Lower leg skin (tissue), 4 donors: ENCODE results near the gene SFXN2. TPM values are rescaled to one million over a fixed set of nuclear protein-coding genes. Genes with fewer than 3 reads are reported as not detected.
"Not testable (repeated sequence)": the region's sequence is repeated elsewhere in the genome, so short reads cannot be mapped to it uniquely, and the experiment has no call there.

ENCODE experiments used
- DNase-seq, 2 donors: peaks; one replicate each; pipeline ENCODE4 v3.0.0-alpha.2; 2019; ENCODE audit warnings: low spot score in 2 of 2
- H3K4me3 ChIP-seq: fragments of 200-600 bp; sonication (generic); 2 replicates; pipeline ENCODE4 v1.5.1; 2017; ENCODE audit warnings: mild to moderate bottlenecking, low read depth; ENCODE audit not compliant: poor library complexity, severe bottlenecking
- POLR2A ChIP-seq, 2 donors: fragments of 450-650 bp; IDR thresholded peaks; one replicate each; pipeline ENCODE4 v1.6.1; 2016 to 2017; ENCODE audit warnings: antibody characterized with exemption in 2 of 2, mild to moderate bottlenecking in 1 of 2, moderate library complexity in 1 of 2
- WGBS, 2 donors: methylation state at CpG; one replicate each; pipeline ENCODE4 v1.1.5; 2018; 5-methylcytosine and 5-hydroxymethylcytosine counted together
- intact Hi-C: fragments of 100-400 bp; cut with DNase I; formaldehyde crosslinking; loops from one replicate; pipeline ENCODE4 v1.15.0; 2023; ENCODE audit warnings: low total_unique reads
- total RNA-seq, 4 donors: library from RNA; depleted of rRNA; stranded (reverse); fragments of >200 nt; gene quantifications; one replicate each; pipeline ENCODE4 v1.1.0, GENCODE V29; 2016
- TF ChIP-seq, protein P1 (sequence below), 3 donors: fragments of 450-650 bp; IDR thresholded peaks; one replicate each; pipeline ENCODE4 v1.5.1; 2016; ENCODE audit warnings: antibody characterized with exemption in 3 of 3, mild to moderate bottlenecking in 3 of 3, moderate library complexity in 2 of 3

Gene SFXN2
- total RNA-seq, 4 donors from 2014 or later = 0.46 to 4.7 (median 1.1) TPM

DNA sequence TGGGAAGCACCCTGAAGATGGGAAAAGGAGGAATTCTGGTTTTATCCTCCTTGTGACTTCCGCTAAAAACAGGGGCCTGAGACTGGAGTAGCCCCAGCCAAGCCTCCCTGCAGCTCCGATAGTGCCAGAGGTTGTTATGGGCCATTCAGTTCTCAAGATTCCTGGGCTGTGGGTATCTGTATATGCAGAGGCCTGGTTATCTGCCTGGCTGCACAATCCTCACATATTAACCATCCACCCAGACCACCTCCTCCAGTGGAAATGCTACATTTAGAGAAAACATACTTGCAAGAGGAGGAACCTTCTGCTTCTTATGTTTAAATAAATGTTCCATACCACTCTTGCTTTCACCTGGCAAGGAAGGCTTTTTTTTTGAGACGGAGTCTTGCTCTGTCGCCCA, 34.8 kb upstream of the SFXN2 start:
- no peak overlapping the region for H3K4me3 ChIP-seq
- DNase-seq = no peak
- intact Hi-C loops = no loop called here
- TF ChIP-seq, protein P1, sequence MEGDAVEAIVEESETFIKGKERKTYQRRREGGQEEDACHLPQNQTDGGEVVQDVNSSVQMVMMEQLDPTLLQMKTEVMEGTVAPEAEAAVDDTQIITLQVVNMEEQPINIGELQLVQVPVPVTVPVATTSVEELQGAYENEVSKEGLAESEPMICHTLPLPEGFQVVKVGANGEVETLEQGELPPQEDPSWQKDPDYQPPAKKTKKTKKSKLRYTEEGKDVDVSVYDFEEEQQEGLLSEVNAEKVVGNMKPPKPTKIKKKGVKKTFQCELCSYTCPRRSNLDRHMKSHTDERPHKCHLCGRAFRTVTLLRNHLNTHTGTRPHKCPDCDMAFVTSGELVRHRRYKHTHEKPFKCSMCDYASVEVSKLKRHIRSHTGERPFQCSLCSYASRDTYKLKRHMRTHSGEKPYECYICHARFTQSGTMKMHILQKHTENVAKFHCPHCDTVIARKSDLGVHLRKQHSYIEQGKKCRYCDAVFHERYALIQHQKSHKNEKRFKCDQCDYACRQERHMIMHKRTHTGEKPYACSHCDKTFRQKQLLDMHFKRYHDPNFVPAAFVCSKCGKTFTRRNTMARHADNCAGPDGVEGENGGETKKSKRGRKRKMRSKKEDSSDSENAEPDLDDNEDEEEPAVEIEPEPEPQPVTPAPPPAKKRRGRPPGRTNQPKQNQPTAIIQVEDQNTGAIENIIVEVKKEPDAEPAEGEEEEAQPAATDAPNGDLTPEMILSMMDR (IDR thresholded peaks at IDR 0.05) = no peak
- no peak for TF ChIP-seq POLR2A (IDR thresholded peaks at IDR 0.05)
- whole genome bisulfite sequencing, 2 donors = 97% methylated on average over 4 of the region's 4 CpGs

DNA sequence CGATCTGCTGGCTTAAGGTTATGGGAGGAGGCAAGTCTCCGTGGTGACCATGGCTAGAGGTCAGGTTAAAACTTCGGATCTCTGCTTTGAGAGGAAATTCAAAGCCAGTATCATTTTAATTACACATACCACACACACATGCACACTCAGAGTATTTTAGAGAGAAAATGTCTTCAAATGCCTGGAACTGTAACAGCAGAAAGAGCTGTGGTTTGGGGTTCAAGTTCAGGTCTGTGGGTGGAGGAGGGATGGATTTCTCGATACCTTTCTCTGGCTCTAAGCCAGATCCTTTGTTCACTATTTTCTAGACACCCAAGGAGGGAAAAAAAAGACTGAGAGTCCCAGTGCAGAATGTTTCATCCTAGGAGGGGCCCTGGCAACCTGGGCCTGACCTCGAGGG, 32.7 kb upstream of the SFXN2 start:
- WGBS, 2 donors = 80 to 91% methylated on average over 5 of the region's 5 CpGs
- intact Hi-C loops = no loop called here
- DNase-seq = no peak
- no peak overlapping the region for H3K4me3 ChIP-seq
- TF ChIP-seq POLR2A (IDR thresholded peaks at IDR 0.05) = no peak
- TF ChIP-seq, protein P1 (IDR thresholded peaks at IDR 0.05) = no peak

DNA sequence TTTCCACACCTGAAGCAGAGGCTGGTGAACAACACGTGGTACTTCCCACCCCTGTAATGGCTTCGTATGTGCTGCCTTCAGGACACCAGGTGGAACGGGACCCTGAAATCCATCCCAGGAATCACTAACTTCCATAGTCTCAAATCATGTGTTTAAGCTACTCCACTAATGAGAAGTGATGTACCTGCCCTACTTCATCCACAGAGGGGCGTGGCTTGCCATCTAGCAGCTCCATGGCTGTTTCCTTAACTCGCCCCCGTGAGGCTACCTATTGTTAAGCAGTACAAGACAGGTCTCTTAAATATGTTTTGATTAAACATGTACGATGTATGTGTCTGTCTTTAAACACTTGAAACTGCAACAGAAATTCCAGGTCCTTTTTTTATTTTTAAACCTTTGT, 32.0 kb upstream of the SFXN2 start:
- WGBS, 2 donors = 91 to 93% methylated on average over 7 of the region's 7 CpGs
- DNase-seq = peak in 1 of 2 donors; percentile 39
- intact Hi-C loops = no loop called here
- TF ChIP-seq, protein P1 (IDR thresholded peaks at IDR 0.05) = no peak
- no peak for TF ChIP-seq POLR2A (IDR thresholded peaks at IDR 0.05)
- no peak overlapping the region for H3K4me3 ChIP-seq

DNA sequence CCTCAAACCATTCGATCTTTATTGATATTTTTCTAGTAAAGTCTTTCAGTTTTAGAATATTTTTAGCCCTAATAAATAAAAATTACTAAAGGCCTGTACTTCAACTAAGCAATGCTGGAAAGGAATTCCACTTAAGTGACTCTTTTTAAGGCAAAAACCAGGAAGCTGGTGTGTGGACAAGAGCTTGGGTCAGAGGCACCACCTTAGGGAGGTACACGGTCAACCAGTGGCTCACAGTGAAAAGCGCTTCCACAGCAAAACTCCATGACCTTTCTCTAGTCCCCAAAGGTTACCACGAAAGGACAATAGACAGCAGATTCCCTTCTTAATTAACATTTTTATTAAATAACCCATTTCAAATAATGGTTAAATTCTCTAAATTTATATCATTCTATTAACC, 31.5 kb upstream of the SFXN2 start:
- no peak for DNase-seq
- intact Hi-C loops = no loop called here
- H3K4me3 ChIP-seq = no peak overlapping the region
- WGBS, 2 donors = 92 to 93% methylated on average over 4 of the region's 4 CpGs
- no peak for TF ChIP-seq POLR2A (IDR thresholded peaks at IDR 0.05)
- TF ChIP-seq, protein P1 (IDR thresholded peaks at IDR 0.05) = no peak

DNA sequence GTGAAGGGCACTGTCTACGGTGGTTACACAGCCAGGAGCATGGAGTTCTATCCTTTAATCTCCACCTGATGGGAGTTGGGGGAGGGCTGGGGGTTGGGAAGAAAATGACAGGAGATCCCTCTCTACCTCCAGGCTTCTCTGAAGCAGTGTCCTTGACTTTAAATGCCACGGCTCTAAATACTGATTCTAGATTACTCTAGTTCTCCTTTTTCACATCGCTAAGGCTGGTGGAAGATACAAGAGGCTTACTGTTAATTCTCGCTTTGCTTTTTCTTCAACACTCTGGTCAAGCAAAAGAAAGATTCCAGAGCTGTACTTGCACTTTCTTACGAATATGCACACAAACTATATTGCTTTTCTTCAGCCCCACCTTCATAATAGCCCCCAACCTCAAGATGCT, 30.7 kb upstream of the SFXN2 start:
- DNase-seq = no peak
- 89 to 91% methylated on average over 5 of the region's 5 CpGs for WGBS, 2 donors
- no peak overlapping the region for H3K4me3 ChIP-seq
- TF ChIP-seq, protein P1 (IDR thresholded peaks at IDR 0.05) = no peak
- TF ChIP-seq POLR2A (IDR thresholded peaks at IDR 0.05) = no peak
- intact Hi-C loops = no loop called here

DNA sequence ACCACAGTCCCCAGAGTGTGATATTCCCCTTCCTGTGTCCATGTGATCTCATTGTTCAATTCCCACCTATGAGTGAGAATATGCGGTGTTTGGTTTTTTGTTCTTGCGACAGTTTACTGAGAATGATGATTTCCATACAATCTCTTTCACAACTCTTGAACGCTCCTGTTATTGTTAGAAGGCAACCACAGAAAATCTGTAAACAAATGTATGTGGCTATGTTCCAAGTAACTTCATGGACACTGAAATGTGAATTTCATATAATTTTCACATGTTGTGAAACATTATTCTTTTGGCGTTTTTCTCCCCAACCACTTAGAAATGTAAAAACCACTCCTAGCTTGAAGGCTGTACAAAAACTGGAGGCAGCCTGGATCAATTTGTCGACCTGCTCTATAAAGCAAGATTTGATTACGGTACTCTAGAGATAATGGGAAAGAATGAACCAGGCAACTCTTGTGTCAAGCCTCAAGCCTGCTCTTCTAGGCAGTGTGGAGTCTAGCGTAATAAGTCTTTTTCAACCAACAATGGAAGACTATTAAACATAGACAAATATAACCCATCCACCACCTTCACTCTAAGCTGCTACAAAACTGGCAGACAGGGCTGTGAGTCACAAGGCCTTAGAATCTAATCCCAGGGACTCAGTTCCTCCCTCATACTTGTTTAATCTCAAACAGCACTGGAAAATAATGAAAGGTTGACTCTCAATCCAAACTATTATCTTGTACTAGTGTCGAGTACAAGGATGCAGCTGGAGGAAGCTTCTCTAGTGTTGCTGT, 23.0 kb upstream of the SFXN2 start:
- 76 to 81% methylated on average over 8 of the region's 8 CpGs for WGBS, 2 donors
- TF ChIP-seq POLR2A (IDR thresholded peaks at IDR 0.05) = no peak
- TF ChIP-seq, protein P1 (IDR thresholded peaks at IDR 0.05) = no peak
- no peak for DNase-seq
- intact Hi-C loops = no loop called here
- no peak overlapping the region for H3K4me3 ChIP-seq

DNA sequence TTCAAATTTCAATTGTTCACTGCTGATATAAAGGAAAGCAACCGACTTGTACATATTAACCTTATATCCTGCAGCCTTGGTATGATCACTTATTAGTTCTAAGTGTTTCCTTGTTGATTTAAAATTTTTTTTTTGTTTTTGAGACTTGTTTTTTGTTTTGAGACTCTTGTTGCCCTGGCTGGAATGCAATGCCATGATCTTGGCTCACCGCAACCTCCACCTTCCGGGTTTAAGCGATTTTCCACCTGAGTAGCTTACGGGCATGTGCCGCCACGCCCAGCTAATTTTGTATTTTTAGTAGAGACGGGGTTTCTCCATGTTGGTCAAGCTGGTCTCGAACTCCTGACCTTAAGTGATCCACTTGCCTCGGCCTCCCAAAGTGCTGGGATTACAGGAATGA, 19.0 kb upstream of the SFXN2 start:
- intact Hi-C loops, DNase-seq, H3K4me3 ChIP-seq: not testable (repeated sequence)
- WGBS, 2 donors = 96% methylated on average over 10 of the region's 10 CpGs
